GM18499 (cell line): ENCODE data around the gene PET100.

Experiments used
- ATAC-seq: cut with Tn5 transposase; IDR thresholded peaks from one replicate; pipeline ENCODE4 v1.9.1; 2021; ENCODE audit warnings: moderate number of reproducible peaks; ENCODE audit not compliant: insufficient read depth, unreplicated experiment

PET100 gene

GRCh38 chr19:7629347-7630054, at the start of gene PET100, which contains the start of gene XAB2:
Gene PET100, plus strand, starts transcription at chr19:7629793. Its CDS starts 41 bp downstream, at chr19:7629834.
Gene XAB2, minus strand, starts transcription at chr19:7629545. Its CDS starts 18 bp downstream, at chr19:7629527.
- ATAC-seq, result peak; percentile 88

GRCh38 chr19:7582446-7582845, 47.1 kb upstream of the PET100 start:
- no peak for ATAC-seq

- no peak for ATAC-seq
These were observed 39.8 kb upstream of the PET100 start for GRCh38 chr19:7589822-7590221.

GRCh38 chr19:7590256-7590655, 39.3 kb upstream of the PET100 start:
- ATAC-seq, result no peak

- ATAC-seq, result no peak
These were observed 34.0 kb upstream of the PET100 start, which contains the start of gene CAMSAP3 for GRCh38 chr19:7595466-7596133. Gene CAMSAP3, plus strand, starts transcription at chr19:7595863. Its CDS starts 140 bp downstream, at chr19:7596003.

- ATAC-seq, result no peak
These were observed 33.2 kb upstream of the PET100 start for GRCh38 chr19:7596211-7596937.

GRCh38 chr19:7597689-7598088, 31.9 kb upstream of the PET100 start:
- ATAC-seq, result no peak

- no peak for ATAC-seq
These were observed 31.4 kb upstream of the PET100 start for GRCh38 chr19:7598180-7598579.

GRCh38 chr19:7600721-7601120, 28.9 kb upstream of the PET100 start:
- no peak for ATAC-seq

GRCh38 chr19:7602240-7602934, 27.2 kb upstream of the PET100 start:
- ATAC-seq, result no peak

GRCh38 chr19:7602935-7603497, 26.6 kb upstream of the PET100 start:
- ATAC-seq, result no peak

GRCh38 chr19:7603919-7604318, 25.7 kb upstream of the PET100 start:
- ATAC-seq, result no peak

GRCh38 chr19:7605490-7606222, 23.9 kb upstream of the PET100 start:
- ATAC-seq, result no peak

GRCh38 chr19:7606289-7606688, 23.3 kb upstream of the PET100 start:
- no peak for ATAC-seq

- no peak for ATAC-seq
These were observed 22.2 kb upstream of the PET100 start for GRCh38 chr19:7607212-7607873.

- no peak for ATAC-seq
These were observed 21.6 kb upstream of the PET100 start for GRCh38 chr19:7607874-7608560.

- ATAC-seq, result no peak
These were observed 18.9 kb upstream of the PET100 start for GRCh38 chr19:7610491-7611240.
